GM12878 (cell line): ENCODE measurements around the gene ATP8A1. TPM values are rescaled to one million over a fixed set of nuclear protein-coding genes. Genes with fewer than 3 reads are reported as not detected.

ENCODE experiments used
- ATAC-seq: fragments of 200-7000 bp; cut with Tn5 transposase; 3 replicates; pipeline ENCODE4 v1.9.1; 2020; ENCODE audit warnings: mild to moderate bottlenecking, moderate library complexity
- BruUV-seq: library from RNA; stranded (reverse); fragments of 400-500 nt; replicated peaks from 2 replicates; lab custom pipeline; 2021; lab: Mats Ljungman, UMichigan
- CTCF ChIA-PET: fragments of 300-600 bp; sonication (Branson Sonifier 250); formaldehyde crosslinking; extraction: SDS; loops from one replicate; lab custom pipeline; 2021; ENCODE audit warnings: inconsistent platforms; lab: Yijun Ruan, JAX
- POLR2A ChIA-PET: fragments of 350-600 bp; formaldehyde crosslinking; extraction: SDS; loops from one replicate; lab custom pipeline; 2021; ENCODE audit warnings: inconsistent platforms; lab: Charles Lee
- RAD21 ChIA-PET: fragments of 300-600 bp; sonication (Branson Sonifier 250); formaldehyde crosslinking; loops from one replicate; lab custom pipeline; 2023; ENCODE audit warnings: antibody characterized with exemption; ENCODE audit not compliant: unreplicated experiment; lab: Charles Lee
- SMC1A ChIA-PET: fragments of 300-600 bp; sonication (Branson Sonifier 250); formaldehyde crosslinking; loops from one replicate; lab custom pipeline; 2023; ENCODE audit not compliant: unreplicated experiment, uncharacterized antibody; lab: Charles Lee
- DNase-seq: peaks from one replicate; pipeline ENCODE4 v3.0.0-alpha.2; 2011; ENCODE audit warnings: low read depth, low spot score
- FAIRE-seq: peaks from 3 replicates; lab custom pipeline; 2011; peaks lifted over from hg19 to GRCh38; lab: Jason Lieb, UNC
- H2AFZ ChIP-seq: 2 replicates; pipeline ENCODE4 v1.6.0; 2011; ENCODE audit warnings: low read depth, low read length, control low read depth; ENCODE audit not compliant: control insufficient read depth
- H3K27ac ChIP-seq: 2 replicates; pipeline ENCODE4 v1.5.1; 2011; ENCODE audit warnings: control low read depth; ENCODE audit not compliant: control insufficient read depth, insufficient read depth
- H3K27me3 ChIP-seq, 2 experiments: replicated peaks in 1 of 2; 2 replicates each; pipeline versions ENCODE4 v1.6.0 to v1.6.1; 2011; ENCODE audit warnings: low read length in 1 of 2; ENCODE audit not compliant: control insufficient read depth in 2 of 2, insufficient read depth in 2 of 2
- H3K36me3 ChIP-seq, 2 experiments: 2 replicates each; pipeline ENCODE4 v1.5.1; 2011; ENCODE audit warnings: low read length in 1 of 2; ENCODE audit not compliant: control insufficient read depth in 2 of 2, insufficient read depth in 2 of 2
- H3K4me1 ChIP-seq: 2 replicates; pipeline ENCODE4 v1.6.1; 2011; ENCODE audit warnings: mild to moderate bottlenecking, low read length, moderate library complexity, mixed read lengths; ENCODE audit not compliant: control insufficient read depth, insufficient read depth
- H3K4me2 ChIP-seq: 2 replicates; pipeline ENCODE4 v1.6.0; 2011; ENCODE audit warnings: control low read depth; ENCODE audit not compliant: control insufficient read depth, insufficient read depth
- H3K4me3 ChIP-seq: fragments of 200-600 bp; sonication (generic); 2 replicates; pipeline ENCODE4 v1.5.1; 2016
- H3K79me2 ChIP-seq: 2 replicates; pipeline ENCODE4 v1.6.0; 2011; ENCODE audit warnings: low read length; ENCODE audit not compliant: control insufficient read depth, insufficient read depth
- H3K9ac ChIP-seq: 2 replicates; pipeline ENCODE4 v1.8.0; 2011; ENCODE audit warnings: low read length, control low read depth, mixed read lengths; ENCODE audit not compliant: control insufficient read depth, insufficient read depth
- H3K9me3 ChIP-seq: replicated peaks from 3 replicates; pipeline ENCODE4 v1.5.1; 2011; ENCODE audit warnings: mild to moderate bottlenecking, low read length; ENCODE audit not compliant: control insufficient read depth, insufficient read depth
- H4K20me1 ChIP-seq: 2 replicates; pipeline ENCODE4 v1.6.0; 2011; ENCODE audit not compliant: control insufficient read depth, insufficient read depth
- CBX3 ChIP-seq: fragments of 200-600 bp; sonication (generic); IDR thresholded peaks from 2 replicates; pipeline ENCODE4 v1.6.1; 2016; ENCODE audit warnings: low read depth, borderline replicate concordance
- CTCF ChIP-seq, 3 experiments: IDR thresholded peaks in 2 of 3; conservative IDR thresholded peaks in 1 of 3; 2 replicates each; pipeline ENCODE4 v1.5.1; 2011; ENCODE audit warnings: low read depth in 3 of 3, low read length in 3 of 3, mild to moderate bottlenecking in 3 of 3, control low read depth in 2 of 3, moderate library complexity in 2 of 3, inconsistent platforms in 1 of 3, mixed read lengths in 1 of 3; ENCODE audit not compliant: control insufficient read depth in 2 of 3, insufficient read depth in 1 of 3; ENCODE audit errors: extremely low read depth in 1 of 3
- ETV6 ChIP-seq, 2 experiments: fragments of 450-650 bp in 1 of 2; IDR thresholded peaks in 1 of 2; conservative IDR thresholded peaks in 1 of 2; 2 replicates each; pipeline ENCODE4 v1.6.1; 2014; ENCODE audit warnings: antibody characterized with exemption in 1 of 2, borderline replicate concordance in 1 of 2, low read depth in 1 of 2, mild to moderate bottlenecking in 1 of 2, moderate library complexity in 1 of 2
- FOS ChIP-seq: IDR thresholded peaks from 3 replicates; pipeline ENCODE4 v1.6.1; 2011; ENCODE audit warnings: borderline replicate concordance; ENCODE audit not compliant: insufficient read length; ENCODE audit errors: extremely low read depth
- HCFC1 ChIP-seq: fragments of 150-350 bp; IDR thresholded peaks from 2 replicates; pipeline ENCODE4 v1.6.1; 2014; ENCODE audit warnings: low read length
- MLLT1 ChIP-seq: fragments of 450-650 bp; IDR thresholded peaks from 2 replicates; pipeline ENCODE4 v1.6.1; 2016; ENCODE audit warnings: mild to moderate bottlenecking
- RAD51 ChIP-seq: fragments of 450-650 bp; IDR thresholded peaks from 2 replicates; pipeline ENCODE4 v1.6.1; 2016; ENCODE audit warnings: moderate library complexity, mild to moderate bottlenecking, inconsistent platforms
- SIN3A ChIP-seq: IDR thresholded peaks from 2 replicates; pipeline ENCODE4 v1.6.1; 2012; ENCODE audit warnings: low read depth, low read length, improper control_type of control experiment
- WGBS: methylation state at CpG from one replicate; pipeline ENCODE4 v1.1.6; 2016; ENCODE audit warnings: low lambda C conversion rate; ENCODE audit not compliant: insufficient replicate concordance, insufficient coverage; ENCODE audit errors: missing lambda C conversion rate; 5-methylcytosine and 5-hydroxymethylcytosine counted together
- in situ Hi-C: fragments of 300-500 bp; cut with MboI; formaldehyde crosslinking; loops from 9 replicates; pipeline ENCODE4 v1.14.3; 2018; ENCODE audit warnings: mixed read lengths
- intact Hi-C: fragments of 100-400 bp; cut with micrococcal nuclease; formaldehyde crosslinking; loops from one replicate; pipeline ENCODE4 v1.14.2; 2022; ENCODE audit not compliant: unreplicated experiment
- polyA plus RNA-seq, 11 experiments: library from polyadenylated mRNA; depleted of rRNA in 4 of 11; unstranded in 6 of 11; stranded (reverse) in 5 of 11; fragments of >200 nt; fragmentation: Nextera tagmentation in 4 of 11; fragmentation: Illumina TruSeq in 1 of 11; extraction: Ambion mirVana in 4 of 11; extraction: Trizol in 1 of 11; gene quantifications; 1 replicate in 1 of 11; 2 replicates in 10 of 11; pipeline versions ENCODE4 v1.2.1 to v1.2.3, GENCODE V29; 2011 to 2016; ENCODE audit warnings: inconsistent platforms in 2 of 11, missing spikeins in 2 of 11, low read depth in 1 of 11
- total RNA-seq, 4 experiments: library from RNA; depleted of rRNA in 3 of 4; stranded (reverse); fragments of >200 nt in 3 of 4; fragmentation: Illumina TruSeq in 1 of 4; extraction: Trizol in 1 of 4; gene quantifications; 2 replicates each; pipeline versions ENCODE4 v1.2.1 to v1.2.3, GENCODE V29; 2013 to 2021

Gene ATP8A1
- total and polyA plus RNA-seq, 10 of the 15 experiments (the other 5 are each of a cell fraction or from before 2014, with no cell fraction given), result 9.0 to 116 (median 37.3) TPM

GRCh38 chr4:42512226-42512625 is 144.7 kb downstream of the ATP8A1 start:
- Histone ChIP-seq H3K9me3 (no peaks in the 10 kb centered on the region), H3K36me3 (peaks cover 0 to 5% of the 10 kb centered on the region in 2 experiments; a peak in 3 of 4 replicates), H3K4me1 (peaks cover 9% of the 10 kb centered on the region), H3K4me3 (no peak overlapping the region), H2AFZ (no peak overlapping the region), H3K27me3 (no peaks in the 10 kb centered on the region), H3K27ac (no peak overlapping the region), H4K20me1 (no peaks in the 10 kb centered on the region), H3K9ac (no peak overlapping the region), H3K79me2 (no peaks in the 10 kb centered on the region), H3K4me2 (no peak overlapping the region)
- in situ Hi-C loops, result loop anchor here (10.0 kb wide), 1 partner anchor 557 kb away; no protein-coding TSS in a partner anchor
- ATAC-seq (no peak), DNase-seq (no peak), FAIRE-seq (no peak)
- BruUV-seq, result no TSS peak
- intact Hi-C loops, result no loop called here
- RAD21 ChIA-PET, result interaction anchor here (1.4 kb wide), 1 partner anchor 140 kb away, joined by 3 read pairs; no protein-coding TSS in a partner anchor
- 93% methylated on average over 3 of the region's 3 CpGs for WGBS
- CTCF ChIA-PET, result interaction anchor here (0.8 to 3.5 kb wide), 5 partner anchors 9 to 231 kb away, joined by 3 to 17 read pairs (median 6); no protein-coding TSS in a partner anchor
- no peak for TF ChIP-seq CBX3
- TF ChIP-seq FOS, result no peak
- no peak for TF ChIP-seq MLLT1
- no peak for TF ChIP-seq RAD51
- TF ChIP-seq CTCF (IDR thresholded peaks at IDR 0.05 in 2 of 3, conservative IDR thresholded peaks at IDR 0.05 in 1 of 3; ENCODE audit: control insufficient read depth in 2 of 3, extremely low read depth in 1 of 3, insufficient read depth in 1 of 3, low read depth in 3 of 3, low read length in 3 of 3), result no peak
- TF ChIP-seq HCFC1, result no peak
- TF ChIP-seq SIN3A, result no peak
- no peak for TF ChIP-seq ETV6 (conservative IDR thresholded peaks at IDR 0.05 in 1 of 2, IDR thresholded peaks at IDR 0.05 in 1 of 2; ENCODE audit: borderline replicate concordance in 1 of 2, low read depth in 1 of 2)
- POLR2A ChIA-PET, result interaction anchor here (0.5 kb wide), 1 partner anchor 1650 kb away, joined by 4 read pairs; no protein-coding TSS in a partner anchor
- SMC1A ChIA-PET, result interaction anchor here (0.8 to 5.5 kb wide), 6 partner anchors 9 to 141 kb away, joined by 3 to 30 read pairs (median 4); no protein-coding TSS in a partner anchor
